Fibroblast of lung (primary cell): Measurements from ENCODE around the gene LRRC42. TPM values are rescaled to one million over a fixed set of nuclear protein-coding genes. Genes with fewer than 3 reads are reported as not detected.

Experiments
- polyA plus RNA-seq, 2 donors: library from polyadenylated mRNA; depleted of rRNA in 1 of 2; stranded (reverse) in 1 of 2; unstranded in 1 of 2; fragments of >200 nt; gene quantifications; 2 replicates each; pipeline ENCODE4 v1.2.1, GENCODE V29; 2011 to 2012; ENCODE audit warnings: missing spikeins in 1 of 2
- total RNA-seq: library from RNA; depleted of rRNA; stranded (reverse); fragments of >200 nt; gene quantifications from 2 replicates; pipeline ENCODE4 v1.2.1, GENCODE V29; 2014

Gene LRRC42
- total and polyA plus RNA-seq, 2 donors (not counting 1 experiment from before 2014, with no cell fraction given) = 34.0 to 50.2 TPM

Other genes with a start within 250 kb of the LRRC42 start
- under 0.01 TPM in 1 of 2 replicates, not detected in the other for gene GLIS1, start 207.2 kb upstream of the LRRC42 start, total RNA-seq
- gene GLIS1, start 207.2 kb upstream of the LRRC42 start, polyA plus RNA-seq = 0.05 and 0.11 TPM in 2 replicates
- gene NDC1, start 108.1 kb upstream of the LRRC42 start, total RNA-seq = 9.0 and 11.6 TPM in 2 replicates
- gene NDC1, start 108.1 kb upstream of the LRRC42 start, polyA plus RNA-seq = 14.3 and 27.1 TPM in 2 replicates
- 31.3 and 39.8 TPM in 2 replicates for gene YIPF1, start 56.6 kb upstream of the LRRC42 start, total RNA-seq
- 31.4 and 34.7 TPM in 2 replicates for gene YIPF1, start 56.6 kb upstream of the LRRC42 start, polyA plus RNA-seq
- gene DIO1, start 52.2 kb upstream of the LRRC42 start, total RNA-seq = not detected in 2 replicates
- not detected in 2 replicates for gene DIO1, start 52.2 kb upstream of the LRRC42 start, polyA plus RNA-seq
- 18.7 and 27.6 TPM in 2 replicates for gene IFT25, start 651 bp upstream of the LRRC42 start, total RNA-seq
- 37.6 and 40.4 TPM in 2 replicates for gene IFT25, start 651 bp upstream of the LRRC42 start, polyA plus RNA-seq
- gene LDLRAD1, start 71.8 kb downstream of the LRRC42 start, total RNA-seq = not detected in 2 replicates
- not detected in 2 replicates for gene LDLRAD1, start 71.8 kb downstream of the LRRC42 start, polyA plus RNA-seq
- 217 and 431 TPM in 2 replicates for gene TMEM59, start 106.9 kb downstream of the LRRC42 start, total RNA-seq
- gene TMEM59, start 106.9 kb downstream of the LRRC42 start, polyA plus RNA-seq = 337 and 480 TPM in 2 replicates
- 3.6 and 4.0 TPM in 2 replicates for gene TCEANC2, start 107.3 kb downstream of the LRRC42 start, total RNA-seq
- gene TCEANC2, start 107.3 kb downstream of the LRRC42 start, polyA plus RNA-seq = 3.0 and 3.6 TPM in 2 replicates
- not detected in 2 replicates for gene CDCP2, start 206.7 kb downstream of the LRRC42 start, total RNA-seq
- gene CDCP2, start 206.7 kb downstream of the LRRC42 start, polyA plus RNA-seq = not detected in 2 replicates